ENCODE data around the gene EIF2AK3. TPM values are rescaled to one million over a fixed set of nuclear protein-coding genes. Genes with fewer than 3 reads are reported as not detected.

Gene EIF2AK3
- total RNA-seq, 3 donors from 2014 or later: 18.1 to 39.1 (median 34.4) TPM

- peak overlapping the region; percentile 72 to 86 for H3K27ac ChIP-seq
- intact Hi-C loops (cut with DNase I; ENCODE audit: low total_unique reads): no loop called here
- H3K27me3 ChIP-seq: no peaks in the 10 kb centered on the region
- no peak for DNase-seq (ENCODE audit: low spot score in 2 of 2)
- H3K4me3 ChIP-seq: peak overlapping the region in 1 of 3 donors; percentile 32
- no peaks in the 10 kb centered on the region for H3K4me1 ChIP-seq
- no peak for TF ChIP-seq CTCF (IDR thresholded peaks at IDR 0.05)
- no peak for TF ChIP-seq POLR2AphosphoS5 (IDR thresholded peaks at IDR 0.05)
- no peak for TF ChIP-seq POLR2A (IDR thresholded peaks at IDR 0.05)
- H3K9me3 ChIP-seq: no peaks in the 10 kb centered on the region
- no peaks in the 10 kb centered on the region for H3K36me3 ChIP-seq
Observed at GRCh38 chr2:88658881-88659537, 31.7 kb upstream of the EIF2AK3 start.

- intact Hi-C loops (cut with DNase I; ENCODE audit: low total_unique reads): no loop called here
- TF ChIP-seq CTCF (IDR thresholded peaks at IDR 0.05) (no peak), POLR2A (IDR thresholded peaks at IDR 0.05) (no peak), POLR2AphosphoS5 (IDR thresholded peaks at IDR 0.05) (no peak)
- Histone ChIP-seq H3K27ac (peak overlapping the region; percentile 72 to 86), H3K4me1 (no peaks in the 10 kb centered on the region), H3K4me3 (no peak overlapping the region), H3K36me3 (no peaks in the 10 kb centered on the region), H3K9me3 (no peaks in the 10 kb centered on the region), H3K27me3 (no peaks in the 10 kb centered on the region)
- DNase-seq (ENCODE audit: low spot score in 2 of 2): no peak
Observed at GRCh38 chr2:88658326-88658725, 31.1 kb upstream of the EIF2AK3 start.

- H3K27me3 ChIP-seq: no peaks in the 10 kb centered on the region
- no peak for DNase-seq (ENCODE audit: low spot score in 2 of 2)
- H3K4me1 ChIP-seq: no peaks in the 10 kb centered on the region
- intact Hi-C loops (cut with DNase I; ENCODE audit: low total_unique reads): no loop called here
- TF ChIP-seq POLR2A (IDR thresholded peaks at IDR 0.05) (no peak), POLR2AphosphoS5 (IDR thresholded peaks at IDR 0.05) (no peak), CTCF (IDR thresholded peaks at IDR 0.05) (no peak)
- H3K27ac ChIP-seq: peak overlapping the region in 1 of 2 donors; percentile 13
- H3K9me3 ChIP-seq: no peaks in the 10 kb centered on the region
- no peaks in the 10 kb centered on the region for H3K36me3 ChIP-seq
- no peak overlapping the region for H3K4me3 ChIP-seq
Observed at GRCh38 chr2:88657131-88657530, 29.9 kb upstream of the EIF2AK3 start.

GRCh38 chr2:88656690-88657089 lies 29.4 kb upstream of the EIF2AK3 start:
- DNase-seq (ENCODE audit: low spot score in 2 of 2): no peak
- intact Hi-C loops (cut with DNase I; ENCODE audit: low total_unique reads): no loop called here
- no peak for TF ChIP-seq POLR2A (IDR thresholded peaks at IDR 0.05)
- no peak for TF ChIP-seq POLR2AphosphoS5 (IDR thresholded peaks at IDR 0.05)
- no peak for TF ChIP-seq CTCF (IDR thresholded peaks at IDR 0.05)

GRCh38 chr2:88654714-88655113 lies 27.4 kb upstream of the EIF2AK3 start:
- no peaks in the 10 kb centered on the region for H3K36me3 ChIP-seq
- no peak overlapping the region for H3K27ac ChIP-seq
- H3K9me3 ChIP-seq: no peaks in the 10 kb centered on the region
- H3K27me3 ChIP-seq: no peaks in the 10 kb centered on the region
- no peak for DNase-seq (ENCODE audit: low spot score in 2 of 2)
- TF ChIP-seq POLR2AphosphoS5 (IDR thresholded peaks at IDR 0.05) (no peak), POLR2A (IDR thresholded peaks at IDR 0.05) (no peak), CTCF (IDR thresholded peaks at IDR 0.05) (no peak)
- H3K4me1 ChIP-seq: no peaks in the 10 kb centered on the region
- no peak overlapping the region for H3K4me3 ChIP-seq
- intact Hi-C loops (cut with DNase I; ENCODE audit: low total_unique reads): no loop called here

More at GRCh38 chr2:88656690-88657089, 29.4 kb upstream of the EIF2AK3 start:
- Histone ChIP-seq H3K4me1 (no peaks in the 10 kb centered on the region), H3K27ac (no peak overlapping the region), H3K4me3 (no peak overlapping the region), H3K36me3 (no peaks in the 10 kb centered on the region), H3K9me3 (no peaks in the 10 kb centered on the region), H3K27me3 (no peaks in the 10 kb centered on the region)
